Adrenal gland (tissue), 12 donors: ENCODE results near the gene ACVR1. TPM values are rescaled to one million over a fixed set of nuclear protein-coding genes. Genes with fewer than 3 reads are reported as not detected.

Experiments
- DNase-seq, 7 donors: peaks; one replicate each; pipeline ENCODE4 v3.0.0-alpha.2; 2019 to 2020
- H3K27ac ChIP-seq, 5 donors: fragments of 200-600 bp; sonication (generic) in 4 of 5; 1 replicate in 3 of 5; 2 replicates in 2 of 5; pipeline versions ENCODE4 v1.5.1 to v1.8.0; 2016 to 2020; ENCODE audit warnings: mild to moderate bottlenecking in 1 of 5
- H3K27me3 ChIP-seq: fragments of 200-600 bp; 2 replicates; pipeline ENCODE4 v1.8.0; 2021
- H3K36me3 ChIP-seq, 2 donors: fragments of 200-600 bp; replicated peaks in 1 of 2; 1 replicate in 1 of 2; 2 replicates in 1 of 2; pipeline versions ENCODE4 v1.5.1 to v1.8.0; 2018 to 2022
- H3K4me1 ChIP-seq, 2 donors: fragments of 200-600 bp; replicated peaks in 1 of 2; 1 replicate in 1 of 2; 2 replicates in 1 of 2; pipeline versions ENCODE4 v1.5.1 to v1.8.0; 2018 to 2021
- H3K4me3 ChIP-seq, 4 donors: fragments of 200-600 bp; sonication (generic) in 3 of 4; one replicate each; pipeline ENCODE4 v1.5.1; 2016 to 2018
- H3K9me3 ChIP-seq, 3 donors: fragments of 200-600 bp; sonication (generic) in 1 of 3; replicated peaks in 1 of 3; 1 replicate in 2 of 3; 2 replicates in 1 of 3; pipeline versions ENCODE4 v1.5.1 to v1.8.0; 2016 to 2021
- POLR2A ChIP-seq, 2 donors: fragments of 450-650 bp; IDR thresholded peaks; one replicate each; pipeline ENCODE4 v1.6.1; 2017; ENCODE audit warnings: antibody characterized with exemption in 2 of 2, mild to moderate bottlenecking in 2 of 2, moderate library complexity in 1 of 2
- WGBS, 4 donors: extraction: QIAGEN DNeasy Blood & Tissue Kit in 2 of 4; methylation state at CpG; one replicate each; pipeline versions ENCODE4 v1.1.5 to v1.1.7; 2013 to 2017; 5-methylcytosine and 5-hydroxymethylcytosine counted together
- intact Hi-C, 2 donors: fragments of 100-400 bp; cut with DNase I; formaldehyde crosslinking; loops; one replicate each; pipeline versions ENCODE4 v1.14.1 to v1.15.0; 2022 to 2023
- polyA plus RNA-seq, 3 donors: library from polyadenylated mRNA; stranded (reverse); fragments of 200-250 nt in 2 of 3; fragments of 350-450 nt in 1 of 3; fragmentation: Illumina TruSeq in 1 of 3; extraction: RNeasy Lipid Tissue Mini Kit (QIAGEN cat#74804) in 1 of 3; gene quantifications; one replicate each; pipeline ENCODE4 v1.2.3, GENCODE V29; 2013 to 2014
- total RNA-seq, 9 donors: library from RNA; depleted of rRNA in 4 of 9; stranded (reverse); fragments of >200 nt in 4 of 9; fragments of 120-200 nt in 1 of 9; fragmentation: NEBNext Ultra II Directional in 1 of 9; extraction: Animal tissue kit (Norgen Biotek cat#: 25700) in 1 of 9; gene quantifications; one replicate each; pipeline versions ENCODE4 v1.1.0 to v1.2.4, GENCODE V29; 2013 to 2023
- TF ChIP-seq, protein P1 (sequence below), 6 experiments: fragments of 450-650 bp in 4 of 6; fragments of 200-600 bp in 2 of 6; sonication (generic) in 1 of 6; IDR thresholded peaks; 1 replicate in 5 of 6; 2 replicates in 1 of 6; pipeline versions ENCODE4 v1.5.1 to v1.8.0; 2016 to 2021; ENCODE audit warnings: antibody characterized with exemption in 6 of 6, mild to moderate bottlenecking in 2 of 6, moderate library complexity in 1 of 6
- donor health status: healthy with polysubstance abuse.
- donor health status: Bipolar disorder and iron deficiency.
- donor health status: DM: yes; HTN: yes; CAD: no.
- donor health status: DM: no; HTN: no; CAD: no.
- donor health status: DM: no; HTN: no; CAD: no.
- donor health status: DM: yes; HTN: yes; CAD: no.

Gene ACVR1
- total and polyA plus RNA-seq, 12 donors: 4.6 to 25.0 (median 16.0) TPM

DNA sequence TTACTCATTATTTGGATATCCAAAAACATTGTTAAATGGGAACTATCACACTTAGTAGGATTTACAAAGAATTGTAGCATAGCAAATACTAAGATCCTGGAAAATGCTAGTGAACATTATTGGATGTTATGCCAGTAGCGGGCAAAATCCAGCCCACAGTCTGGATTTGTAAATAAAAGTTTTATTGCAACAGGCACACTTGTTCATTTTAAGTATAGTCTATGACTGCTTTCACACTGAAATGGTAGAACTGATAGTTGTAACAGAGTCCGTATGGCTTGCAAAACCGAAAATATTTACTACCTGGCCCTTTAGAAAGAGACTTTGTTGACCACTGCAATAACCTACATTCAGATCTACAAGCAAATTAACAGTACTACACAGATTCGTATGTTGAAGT is 53.6 kb downstream of the ACVR1 start:
- intact Hi-C loops: no loop called here

GRCh38 chr2:157821519-157822131 is 54.5 kb downstream of the ACVR1 start:
- peaks cover 0 to 13% of the 10 kb centered on the region in 2 donors for H3K36me3 ChIP-seq
- H3K9me3 ChIP-seq: no peaks in the 10 kb centered on the region
- no peak overlapping the region for H3K27ac ChIP-seq
- DNase-seq: no peak
- peaks cover 0 to 7% of the 10 kb centered on the region in 2 donors for H3K4me1 ChIP-seq
- no peak overlapping the region for H3K4me3 ChIP-seq
- 30 to 56% (median 45%) methylated on average over 1 of the region's 1 CpG for WGBS, 4 donors
- TF ChIP-seq, protein P1, sequence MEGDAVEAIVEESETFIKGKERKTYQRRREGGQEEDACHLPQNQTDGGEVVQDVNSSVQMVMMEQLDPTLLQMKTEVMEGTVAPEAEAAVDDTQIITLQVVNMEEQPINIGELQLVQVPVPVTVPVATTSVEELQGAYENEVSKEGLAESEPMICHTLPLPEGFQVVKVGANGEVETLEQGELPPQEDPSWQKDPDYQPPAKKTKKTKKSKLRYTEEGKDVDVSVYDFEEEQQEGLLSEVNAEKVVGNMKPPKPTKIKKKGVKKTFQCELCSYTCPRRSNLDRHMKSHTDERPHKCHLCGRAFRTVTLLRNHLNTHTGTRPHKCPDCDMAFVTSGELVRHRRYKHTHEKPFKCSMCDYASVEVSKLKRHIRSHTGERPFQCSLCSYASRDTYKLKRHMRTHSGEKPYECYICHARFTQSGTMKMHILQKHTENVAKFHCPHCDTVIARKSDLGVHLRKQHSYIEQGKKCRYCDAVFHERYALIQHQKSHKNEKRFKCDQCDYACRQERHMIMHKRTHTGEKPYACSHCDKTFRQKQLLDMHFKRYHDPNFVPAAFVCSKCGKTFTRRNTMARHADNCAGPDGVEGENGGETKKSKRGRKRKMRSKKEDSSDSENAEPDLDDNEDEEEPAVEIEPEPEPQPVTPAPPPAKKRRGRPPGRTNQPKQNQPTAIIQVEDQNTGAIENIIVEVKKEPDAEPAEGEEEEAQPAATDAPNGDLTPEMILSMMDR (IDR thresholded peaks at IDR 0.05): no peak
- TF ChIP-seq POLR2A (IDR thresholded peaks at IDR 0.05): no peak
- no peaks in the 10 kb centered on the region for H3K27me3 ChIP-seq
- intact Hi-C loops: no loop called here

More for the DNA sequence above, 53.6 kb downstream of the ACVR1 start:
- no peak for TF ChIP-seq POLR2A (IDR thresholded peaks at IDR 0.05)
- TF ChIP-seq, protein P1 (IDR thresholded peaks at IDR 0.05): no peak
- Histone ChIP-seq H3K36me3 (peaks cover 0 to 4% of the 10 kb centered on the region in 2 donors), H3K27me3 (no peaks in the 10 kb centered on the region), H3K27ac (no peak overlapping the region), H3K4me3 (no peak overlapping the region), H3K4me1 (peaks cover 0 to 7% of the 10 kb centered on the region in 2 donors), H3K9me3 (no peaks in the 10 kb centered on the region)
- WGBS, 4 donors: 94 to 100% (median 95%) methylated on average over 4 of the region's 4 CpGs
- DNase-seq: no peak

DNA sequence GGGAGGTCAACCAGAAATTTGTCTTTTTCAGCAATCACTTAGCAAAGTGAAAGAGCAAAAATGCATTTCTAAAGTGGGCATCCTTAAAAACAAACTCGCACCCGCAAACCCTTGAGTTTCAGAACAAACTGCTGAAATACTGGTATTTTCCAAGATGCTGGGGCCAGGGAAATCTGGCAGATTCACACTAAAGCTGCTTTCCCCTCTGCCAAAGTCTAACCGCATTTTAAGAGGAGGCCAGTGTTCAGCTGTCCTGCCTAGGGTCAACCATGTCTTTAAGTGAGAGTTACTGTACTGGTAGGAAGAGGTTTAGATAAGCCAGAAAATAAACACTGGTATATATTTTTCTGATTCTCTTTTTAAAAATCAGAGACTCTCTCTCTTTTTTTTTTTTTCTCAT is 55.9 kb downstream of the ACVR1 start:
- H3K36me3 ChIP-seq: peaks cover 0 to 17% of the 10 kb centered on the region in 2 donors
- TF ChIP-seq, protein P1 (IDR thresholded peaks at IDR 0.05): no peak
- no peak for TF ChIP-seq POLR2A (IDR thresholded peaks at IDR 0.05)
- no peak overlapping the region for H3K4me3 ChIP-seq
- no peak overlapping the region for H3K27ac ChIP-seq
- peaks cover 0 to 7% of the 10 kb centered on the region in 2 donors for H3K4me1 ChIP-seq
- 82 to 95% (median 91%) methylated on average over 3 of the region's 3 CpGs for WGBS, 4 donors
- intact Hi-C loops: no loop called here
- no peaks in the 10 kb centered on the region for H3K27me3 ChIP-seq
- DNase-seq: no peak
- H3K9me3 ChIP-seq: no peaks in the 10 kb centered on the region

DNA sequence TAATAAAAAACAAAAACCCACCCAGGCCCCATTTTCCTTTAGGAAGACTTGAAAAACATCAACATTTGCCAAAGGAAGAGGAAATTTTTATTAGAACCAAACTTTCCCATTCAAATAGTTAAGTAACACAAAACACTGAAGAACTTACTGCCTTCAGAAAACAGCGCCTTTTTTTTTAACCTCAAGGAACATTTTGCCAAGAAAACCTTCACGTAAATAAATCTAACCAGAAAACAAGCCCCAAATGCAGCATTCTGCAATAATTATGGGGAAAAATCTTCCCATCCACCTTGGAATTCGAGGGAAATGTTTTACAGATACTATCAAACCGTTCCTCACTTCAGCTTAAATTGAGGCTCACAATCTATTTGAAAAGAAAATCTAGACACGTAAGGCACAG is 56.4 kb downstream of the ACVR1 start:
- 89 to 96% (median 94%) methylated on average over 5 of the region's 5 CpGs for WGBS, 4 donors
- no peaks in the 10 kb centered on the region for H3K27me3 ChIP-seq
- H3K4me1 ChIP-seq: peaks cover 0 to 7% of the 10 kb centered on the region in 2 donors
- no peak for TF ChIP-seq POLR2A (IDR thresholded peaks at IDR 0.05)
- TF ChIP-seq, protein P1 (IDR thresholded peaks at IDR 0.05): no peak
- intact Hi-C loops: no loop called here
- H3K36me3 ChIP-seq: peaks cover 0 to 17% of the 10 kb centered on the region in 2 donors
- DNase-seq: no peak
- no peaks in the 10 kb centered on the region for H3K9me3 ChIP-seq
- no peak overlapping the region for H3K27ac ChIP-seq
- H3K4me3 ChIP-seq: no peak overlapping the region
